HG03460 (cell line): ENCODE measurements around the gene DZIP1L.
"Not testable (repeated sequence)": the region's sequence is repeated elsewhere in the genome, so short reads cannot be mapped to it uniquely, and the experiment has no call there.

Experiments
- ATAC-seq: cut with Tn5 transposase; IDR thresholded peaks from one replicate; pipeline ENCODE4 v1.9.1; 2021; ENCODE audit not compliant: unreplicated experiment

The DZIP1L gene

GRCh38 chr3:138114988-138115971 is at the start of gene DZIP1L:
TSS of gene DZIP1L (minus strand) at chr3:138115608. CDS start at chr3:138103971, 11,637 bp downstream.
- peak; percentile 86 for ATAC-seq

DNA sequence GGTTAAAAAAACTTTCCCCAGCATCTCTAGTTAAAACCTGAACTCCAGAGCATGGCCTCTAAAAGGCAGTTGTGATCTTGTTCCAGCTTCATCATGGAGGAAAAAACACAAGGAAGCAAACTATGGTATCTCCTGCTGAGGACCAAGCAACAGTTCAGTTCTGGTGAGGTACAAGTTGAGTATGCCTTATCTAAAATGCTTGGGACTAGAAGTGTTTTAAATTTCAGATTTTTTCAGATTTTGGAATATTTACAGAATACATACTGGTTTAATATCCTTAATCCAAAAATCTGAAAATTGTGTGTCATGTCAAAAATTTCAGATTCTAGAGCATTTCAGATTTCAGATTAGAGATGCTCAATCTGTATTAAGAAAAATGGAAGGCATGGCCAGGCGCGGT is 49.7 kb upstream of the DZIP1L start:
- ATAC-seq: no peak

GRCh38 chr3:138157743-138158142 is 42.3 kb upstream of the DZIP1L start:
- ATAC-seq: no peak

DNA sequence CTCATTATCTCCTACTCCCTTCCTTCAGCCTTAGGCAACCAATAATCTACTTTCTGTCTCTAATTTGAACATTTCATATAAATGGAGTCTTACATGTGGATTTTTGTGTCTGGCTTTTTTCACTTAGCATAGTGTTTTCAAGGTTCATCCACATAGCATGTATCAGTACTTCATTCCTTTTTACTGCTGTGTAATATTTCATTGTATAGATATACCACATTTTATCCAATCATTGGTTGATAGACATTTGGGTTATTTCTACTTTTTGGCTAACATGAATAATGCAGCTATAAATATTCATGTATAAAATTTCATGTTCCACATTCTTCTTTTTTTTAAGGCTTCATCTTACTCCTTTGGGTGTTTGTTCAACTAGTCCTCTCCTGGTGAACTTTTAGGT is 39.1 kb upstream of the DZIP1L start:
- ATAC-seq: no peak

GRCh38 chr3:138148503-138148902 is 33.1 kb upstream of the DZIP1L start:
- ATAC-seq: no peak

DNA sequence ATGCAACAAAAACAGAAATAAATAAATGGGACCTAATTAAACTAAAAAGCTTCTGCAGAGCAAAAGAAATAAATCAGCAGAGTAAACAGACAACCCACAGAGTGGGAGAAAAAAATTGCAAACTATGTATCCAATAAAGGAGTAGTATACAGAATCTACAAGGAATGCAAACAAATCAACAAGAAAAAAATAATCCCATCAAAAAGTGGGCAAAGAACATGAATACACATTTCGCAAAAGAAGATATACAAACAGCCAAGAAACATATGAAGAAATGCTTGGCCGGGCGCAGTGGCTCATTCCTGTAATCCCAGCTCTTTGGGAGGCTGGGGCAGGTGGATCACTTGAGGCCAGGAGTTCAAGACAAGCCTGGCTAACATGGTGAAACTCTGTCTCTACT is 26.8 kb upstream of the DZIP1L start:
- not testable (repeated sequence) for ATAC-seq

- no peak for ATAC-seq
Observed at GRCh38 chr3:138140940-138141339, 25.5 kb upstream of the DZIP1L start.

GRCh38 chr3:138139691-138140090 is 24.3 kb upstream of the DZIP1L start:
- ATAC-seq: no peak

GRCh38 chr3:138137861-138138260 is 22.5 kb upstream of the DZIP1L start:
- no peak for ATAC-seq

DNA sequence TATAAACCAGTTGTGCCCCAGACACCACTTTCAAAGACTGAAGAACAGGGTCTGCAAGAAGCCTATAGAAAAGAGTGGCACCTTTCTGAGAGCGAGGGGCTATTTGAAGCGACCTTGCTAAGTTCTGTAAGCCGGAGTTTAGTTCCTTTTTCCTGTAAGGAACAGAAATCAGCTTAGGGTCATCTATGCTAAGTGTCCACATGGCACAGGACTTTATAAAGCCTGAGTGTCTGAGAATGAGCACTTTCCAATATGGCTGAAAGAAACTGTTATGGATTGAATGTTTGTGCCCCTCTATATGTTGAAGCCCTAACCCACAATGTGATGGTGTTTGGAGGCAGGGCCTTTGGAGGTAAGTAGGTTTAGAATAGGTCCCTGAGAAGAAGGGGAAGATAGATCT is 20.8 kb upstream of the DZIP1L start:
- no peak for ATAC-seq

DNA sequence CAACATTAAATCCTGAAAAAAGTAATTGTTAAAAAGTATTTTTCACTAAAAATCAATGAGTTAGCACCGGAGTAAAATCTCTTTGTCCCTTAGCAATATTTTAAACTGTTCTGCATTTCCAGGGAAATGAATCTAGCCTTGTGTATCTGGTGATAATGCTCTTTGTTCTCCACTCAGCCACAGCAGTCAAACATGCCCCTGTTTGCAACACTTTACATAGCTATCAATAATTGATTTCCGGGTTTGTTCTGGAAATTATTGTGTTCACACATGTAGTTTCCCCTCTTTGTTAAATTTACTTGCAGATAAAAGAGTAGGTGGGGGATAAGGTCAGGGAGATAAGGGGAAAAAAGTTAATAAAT is 20.4 kb upstream of the DZIP1L start:
- ATAC-seq: no peak

DNA sequence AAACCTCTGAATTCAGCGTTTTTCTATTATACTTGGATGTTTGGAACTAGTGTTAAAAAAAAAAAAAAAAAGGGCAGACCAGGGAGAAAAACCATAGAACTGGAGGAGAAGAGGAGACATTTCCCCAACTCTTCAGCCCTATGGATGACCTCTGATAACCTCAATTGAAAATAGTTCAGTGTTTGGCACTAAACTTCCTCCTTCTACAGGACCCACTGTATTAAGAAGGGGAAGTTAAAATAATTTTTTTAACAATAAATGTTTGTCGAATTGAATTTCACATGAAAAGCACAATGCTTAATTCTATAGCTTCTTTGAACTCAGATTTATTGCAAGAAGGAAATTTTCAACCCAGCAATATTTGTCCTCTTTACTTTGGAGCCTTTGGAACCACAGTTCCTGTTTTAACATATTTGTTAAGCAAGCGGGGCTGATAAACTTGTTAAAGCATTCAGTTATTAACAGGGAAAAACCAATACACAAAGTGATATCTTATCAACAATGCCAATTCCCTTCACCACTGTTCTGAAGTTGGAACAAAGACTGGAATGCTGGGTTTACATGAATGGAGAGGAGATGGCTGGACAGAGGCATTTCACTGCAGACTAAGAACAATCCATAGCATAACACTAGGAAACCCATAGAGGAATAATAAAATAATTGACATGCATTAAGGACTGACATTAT is 19.9 kb upstream of the DZIP1L start:
- ATAC-seq: no peak

DNA sequence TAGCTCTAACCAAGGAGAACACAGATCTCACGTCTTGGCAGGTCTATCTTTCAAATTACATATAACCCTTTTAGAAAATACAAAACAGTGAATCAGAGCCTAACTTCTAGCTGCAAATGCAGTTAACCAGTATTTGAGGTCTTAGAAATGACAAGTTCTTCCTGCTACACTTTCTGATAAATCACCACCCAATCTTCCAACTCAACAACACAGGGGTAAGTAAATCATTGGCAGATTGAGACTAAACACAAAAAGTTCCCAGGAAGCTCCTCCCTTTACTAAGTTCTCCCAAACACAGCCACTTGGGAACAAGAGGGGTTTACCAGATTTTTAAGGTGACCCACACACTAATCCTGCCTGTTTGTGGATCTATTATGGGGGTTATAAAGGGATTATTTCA is 16.8 kb upstream of the DZIP1L start, which contains the start of gene A4GNT:
TSS of gene A4GNT (minus strand) at position 152 of the 400 bp plus-strand sequence. CDS start 1,134 bp downstream, outside the sequence.
- no peak for ATAC-seq

GRCh38 chr3:138127636-138128365 is 12.4 kb upstream of the DZIP1L start:
- ATAC-seq: no peak

GRCh38 chr3:138125548-138126221 is 10.3 kb upstream of the DZIP1L start:
- no peak for ATAC-seq

DNA sequence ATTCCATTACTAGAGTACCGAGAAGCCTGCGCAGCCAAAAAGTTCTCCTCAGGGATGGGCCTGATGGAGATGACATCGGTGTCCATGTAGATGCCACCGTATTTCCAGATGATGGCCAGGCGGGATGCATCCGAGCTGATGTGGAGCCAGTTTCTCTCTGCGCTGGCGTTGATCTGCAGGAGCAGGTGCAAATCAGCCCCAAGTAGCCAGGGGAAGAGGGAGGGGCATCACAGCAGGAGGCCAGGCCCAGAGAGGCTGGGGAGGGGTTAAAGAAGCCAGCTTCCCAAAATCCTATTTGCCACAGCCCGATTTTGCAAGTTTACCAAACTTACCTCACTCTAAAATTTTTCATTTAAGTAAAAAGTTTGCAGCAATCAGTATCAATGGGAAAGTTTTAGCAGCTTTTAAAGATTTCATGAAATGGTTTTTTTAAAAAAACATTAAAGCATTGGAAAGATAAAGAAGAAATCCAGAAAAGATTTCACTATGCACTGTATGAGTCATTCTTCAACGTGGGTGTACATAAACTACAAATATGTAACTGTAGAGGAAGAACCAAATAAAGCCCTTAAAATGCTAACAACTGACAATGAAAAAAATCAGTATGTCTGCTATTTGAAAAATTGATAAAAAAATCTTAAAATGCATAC is 9.4 kb upstream of the DZIP1L start:
- no peak for ATAC-seq

GRCh38 chr3:138124188-138124587 is 8.8 kb upstream of the DZIP1L start:
- ATAC-seq: no peak

DNA sequence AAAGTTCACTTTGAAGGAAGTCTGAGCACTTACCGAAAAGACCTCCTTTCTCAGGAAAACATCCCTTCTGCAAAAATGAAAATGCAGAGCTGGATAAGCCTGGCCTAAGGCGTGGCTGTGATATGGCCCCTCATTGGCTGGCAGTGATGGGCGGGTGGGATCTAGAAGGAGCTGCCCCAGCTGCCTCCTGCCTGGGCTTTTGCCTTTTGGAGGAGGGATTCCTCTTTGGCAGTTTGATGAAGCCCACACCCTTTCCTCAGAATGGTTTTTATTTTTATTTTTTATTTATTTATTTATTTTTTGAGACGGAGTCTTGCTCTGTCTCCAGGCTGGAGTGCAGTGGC is 4.0 kb upstream of the DZIP1L start:
- no peak for ATAC-seq

DNA sequence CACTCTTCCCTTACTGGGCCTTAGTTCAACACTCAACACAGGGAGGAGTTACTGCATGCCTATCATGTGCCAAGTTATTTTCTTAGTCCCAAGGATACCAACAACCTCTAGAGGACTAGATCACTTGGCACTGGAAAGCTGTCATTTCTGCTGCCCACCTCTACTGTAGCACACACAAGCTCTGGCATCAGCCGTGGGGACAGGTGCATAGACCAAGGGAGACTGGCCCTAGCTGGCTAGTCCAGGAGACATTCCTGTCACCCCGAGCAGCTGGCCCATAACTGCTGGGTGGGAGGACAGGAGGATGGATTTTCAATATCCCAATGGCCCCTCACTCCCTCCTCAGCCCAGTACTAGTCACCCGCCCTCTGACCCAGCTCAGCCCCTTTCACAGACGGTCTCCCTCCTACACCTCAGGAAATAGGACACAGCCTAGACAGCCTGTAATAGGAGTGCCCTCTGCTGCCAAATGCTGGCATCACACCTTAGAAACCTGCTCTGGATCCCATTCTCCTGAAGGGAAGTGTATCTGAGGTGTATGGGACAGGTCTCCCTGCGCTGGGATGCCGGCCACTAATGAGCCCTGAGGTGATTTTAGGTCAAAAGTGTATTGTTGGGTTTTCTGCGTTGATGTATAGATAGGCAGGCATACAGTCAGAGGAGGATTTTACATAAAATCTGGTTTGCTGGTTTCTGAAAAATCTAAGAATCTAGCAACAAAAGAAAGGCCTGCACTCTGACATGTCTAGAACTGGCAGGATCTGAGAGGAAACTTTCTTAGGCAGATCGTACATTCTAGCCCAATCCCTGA is 3.4 kb upstream of the DZIP1L start:
- peak; percentile 58 for ATAC-seq
